OCI-LY7 (cell line): ENCODE data around the gene PDCD2.

Experiments
- CTCF ChIP-seq: fragments of 200-600 bp; sonication (generic); conservative IDR thresholded peaks from 2 replicates; pipeline ENCODE4 v1.5.1; 2014; ENCODE audit warnings: mild to moderate bottlenecking, antibody characterized with exemption, low read length, moderate library complexity, mixed read lengths
- EZH2phosphoT487 ChIP-seq: fragments of 200-600 bp; sonication (generic); IDR thresholded peaks from 2 replicates; pipeline ENCODE4 v1.6.1; 2018; ENCODE audit warnings: low read depth, borderline replicate concordance, mild to moderate bottlenecking, mixed run types, antibody characterized with exemption, low read length, moderate library complexity, mixed read lengths

GRCh38 chr6:170537329-170537728 lies 47.1 kb downstream of the PDCD2 start:
- TF ChIP-seq CTCF, result no peak
- TF ChIP-seq EZH2phosphoT487, result no peak
